Activated naive CD4-positive, alpha-beta T cell treated with anti-CD3 and anti-CD28 coated beads, Interleukin-2, amount 50 U/mL, for 72 hours (primary cell): Measurements from ENCODE around the gene SEPTIN11. TPM values are rescaled to one million over a fixed set of nuclear protein-coding genes. Genes with fewer than 3 reads are reported as not detected.

Experiments
- ATAC-seq, 2 donors: fragments of 150-1000 bp; cut with Tn5 transposase; 2 replicates each; pipeline ENCODE4 v1.10.0; 2021; ENCODE audit warnings: mild to moderate bottlenecking in 2 of 2, moderate library complexity in 2 of 2
- DNase-seq, 2 donors: peaks; one replicate each; pipeline ENCODE4 v3.0.0; 2021 to 2022; ENCODE audit warnings: low spot score in 2 of 2
- H3K27ac Mint-ChIP-seq, 2 donors: one replicate each; pipeline ENCODE4 v1.8.0; 2022; ENCODE audit warnings: mild to moderate bottlenecking in 2 of 2, mixed read lengths in 2 of 2
- H3K36me3 Mint-ChIP-seq, 2 donors: one replicate each; pipeline ENCODE4 v1.8.0; 2022; ENCODE audit warnings: mixed read lengths in 2 of 2
- H3K9me3 Mint-ChIP-seq, 2 donors: one replicate each; pipeline ENCODE4 v1.8.0; 2022; ENCODE audit warnings: mixed read lengths in 2 of 2
- total RNA-seq, 2 donors: library from RNA; stranded (reverse); gene quantifications; one replicate each; pipeline ENCODE4 v1.2.3, GENCODE V29; 2022

The SEPTIN11 gene
- total RNA-seq, 2 donors from 2014 or later = 20.6 to 23.2 TPM

DNA sequence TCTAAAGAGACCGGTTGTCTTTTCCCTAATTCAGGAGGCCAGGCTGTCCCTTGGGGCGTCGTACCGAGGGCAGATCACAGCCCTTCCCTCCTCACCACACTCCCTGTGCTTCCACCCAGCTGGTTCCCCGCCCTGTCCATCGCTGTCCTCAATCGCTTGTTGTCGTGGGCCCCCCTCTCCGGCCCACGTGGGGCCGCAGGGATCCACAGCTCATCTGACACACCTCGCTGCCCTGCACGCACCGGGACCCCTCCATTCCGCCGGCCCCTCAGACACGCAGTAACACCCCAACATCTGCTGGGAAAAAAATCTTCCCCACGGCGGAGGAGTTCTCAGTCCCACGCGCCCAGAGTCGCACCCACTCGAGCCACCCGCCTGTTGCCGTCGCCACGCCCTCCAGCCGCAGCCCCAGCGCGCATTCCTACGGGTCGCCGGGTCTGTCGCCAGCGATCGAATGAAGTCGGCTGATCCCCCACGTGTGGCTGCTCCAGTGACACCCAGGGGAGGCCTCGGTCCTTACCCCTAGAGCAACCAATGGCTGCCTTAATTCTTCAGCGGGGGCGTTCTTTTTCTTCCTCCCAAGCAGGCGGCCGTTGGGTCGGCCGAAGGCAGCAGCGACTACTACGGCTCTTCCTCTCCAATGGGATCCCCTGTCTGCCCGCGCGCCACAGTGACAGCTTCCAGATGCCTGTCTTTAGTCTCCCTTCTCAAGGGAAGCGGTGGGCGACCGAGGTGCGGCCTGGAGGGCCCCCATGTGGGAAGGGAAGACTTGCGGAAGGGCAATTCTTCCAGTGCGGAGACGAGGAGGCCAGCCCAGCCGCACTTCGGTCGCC is 893 bp upstream of the SEPTIN11 start:
- Mint-ChIP-seq H3K9me3 (no peaks in the 10 kb centered on the region), H3K36me3 (peaks cover 6 to 9% of the 10 kb centered on the region in 2 donors), H3K27ac (no peak overlapping the region)
- DNase-seq = peak; percentile 42 to 58
- ATAC-seq = peak; percentile 35 to 60

DNA sequence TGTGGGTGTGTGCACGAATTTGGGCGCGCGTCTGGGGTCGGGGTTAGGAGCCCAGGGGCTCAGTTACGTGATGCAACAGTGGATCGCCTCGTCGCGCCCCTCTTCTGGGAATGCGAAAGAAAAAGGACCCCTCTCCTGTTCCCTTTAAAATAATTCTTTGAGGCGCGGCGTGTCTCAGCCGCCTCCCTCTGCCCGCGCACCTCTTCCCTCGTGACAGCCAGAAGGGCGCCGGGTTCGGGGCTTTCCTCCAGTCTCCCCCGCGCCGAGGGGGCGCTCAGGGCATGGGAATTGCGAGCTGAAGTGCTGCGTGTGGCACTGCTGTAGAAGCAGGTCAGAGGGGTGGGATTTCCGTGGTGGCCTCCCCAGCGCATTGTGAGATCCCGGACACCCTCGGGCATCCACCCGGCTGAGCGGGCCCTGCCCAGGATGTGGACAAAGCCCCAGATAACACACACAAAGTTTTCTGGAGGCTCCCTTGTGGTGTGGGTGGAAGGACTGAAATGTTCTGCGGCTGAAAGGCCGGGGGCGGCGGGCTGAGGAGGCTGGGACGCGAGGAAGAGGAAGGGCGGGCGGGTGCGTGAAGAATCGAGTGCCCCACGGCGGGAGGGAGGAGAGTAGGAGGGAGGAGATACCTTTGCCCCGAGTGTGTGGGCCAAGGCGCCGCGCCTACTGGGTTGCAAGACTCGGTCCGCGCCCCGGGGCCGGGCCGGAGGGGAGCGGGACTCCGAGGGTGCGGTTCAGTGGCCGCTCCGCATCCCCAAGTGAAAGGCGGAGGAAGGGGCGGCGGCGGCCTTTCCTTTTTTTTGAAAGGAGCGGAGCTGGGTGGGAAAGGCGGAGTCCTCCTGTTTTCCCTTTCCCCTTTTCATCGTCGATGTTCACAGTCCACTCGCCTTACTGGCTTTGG is 752 bp downstream of the SEPTIN11 start:
- peaks cover 6 to 9% of the 10 kb centered on the region in 2 donors for H3K36me3 Mint-ChIP-seq
- ATAC-seq (peak; percentile 36 to 73), DNase-seq (peak; percentile 30 to 74)
- H3K9me3 Mint-ChIP-seq = no peaks in the 10 kb centered on the region
- H3K27ac Mint-ChIP-seq = peak overlapping the region; percentile 76 to 90

DNA sequence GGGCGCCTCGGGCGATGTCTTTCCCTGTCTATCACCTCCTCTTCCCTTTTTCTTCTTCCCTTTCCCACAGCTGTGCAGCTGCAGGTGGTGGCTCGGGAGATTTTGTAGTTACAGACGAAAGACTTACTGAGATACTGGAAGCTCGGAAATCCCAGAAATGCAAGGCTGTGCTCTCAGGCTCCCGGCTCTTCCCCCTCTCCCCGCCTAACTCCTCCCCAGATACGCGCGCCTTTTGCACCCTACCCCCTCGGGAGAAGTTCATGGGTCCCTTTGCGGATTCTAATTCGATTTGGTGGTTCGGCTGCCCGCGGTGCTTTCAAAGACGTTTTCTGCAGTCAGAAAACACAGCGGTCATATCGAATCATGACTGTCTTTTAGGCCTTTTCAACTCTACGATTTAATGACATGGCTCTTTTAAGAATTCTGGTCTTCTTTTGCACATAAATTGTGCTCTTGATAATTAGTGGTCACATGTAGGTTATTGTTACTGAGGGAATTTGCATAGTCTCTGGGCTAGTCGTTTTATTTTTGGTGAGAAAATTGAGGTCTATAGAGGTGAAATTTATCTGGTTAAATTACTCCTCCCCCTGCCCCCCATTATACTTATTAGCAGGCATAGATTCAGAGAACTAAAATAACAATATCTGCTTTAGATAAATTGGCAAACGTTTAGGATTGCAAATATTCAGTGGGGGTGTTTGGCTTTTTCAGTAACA is 1.6 kb downstream of the SEPTIN11 start:
- DNase-seq (no peak), ATAC-seq (no peak)

DNA sequence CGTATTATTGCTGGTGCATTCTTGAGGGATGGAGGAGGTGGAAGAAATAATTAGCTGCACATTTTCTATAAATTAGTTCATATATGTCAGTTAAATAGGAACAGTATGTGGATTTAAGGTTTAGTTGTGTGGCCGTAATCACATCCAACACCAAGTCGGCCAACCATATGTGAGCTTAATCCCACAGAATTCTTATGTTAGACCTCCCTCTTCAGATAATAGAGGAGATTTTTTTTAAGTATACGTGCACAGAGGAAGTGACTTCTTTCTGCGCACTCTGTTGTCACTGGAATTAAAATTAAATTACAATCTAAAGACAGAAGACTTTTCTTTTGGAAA is 2.1 kb downstream of the SEPTIN11 start:
- ATAC-seq (no peak), DNase-seq (no peak)
- H3K36me3 Mint-ChIP-seq = peaks cover 6 to 9% of the 10 kb centered on the region in 2 donors
- H3K9me3 Mint-ChIP-seq = no peaks in the 10 kb centered on the region
- no peak overlapping the region for H3K27ac Mint-ChIP-seq

More for the DNA sequence above, 1.6 kb downstream of the SEPTIN11 start:
- Mint-ChIP-seq H3K27ac (peak overlapping the region; percentile 76 to 90), H3K36me3 (peaks cover 6 to 9% of the 10 kb centered on the region in 2 donors), H3K9me3 (no peaks in the 10 kb centered on the region)

DNA sequence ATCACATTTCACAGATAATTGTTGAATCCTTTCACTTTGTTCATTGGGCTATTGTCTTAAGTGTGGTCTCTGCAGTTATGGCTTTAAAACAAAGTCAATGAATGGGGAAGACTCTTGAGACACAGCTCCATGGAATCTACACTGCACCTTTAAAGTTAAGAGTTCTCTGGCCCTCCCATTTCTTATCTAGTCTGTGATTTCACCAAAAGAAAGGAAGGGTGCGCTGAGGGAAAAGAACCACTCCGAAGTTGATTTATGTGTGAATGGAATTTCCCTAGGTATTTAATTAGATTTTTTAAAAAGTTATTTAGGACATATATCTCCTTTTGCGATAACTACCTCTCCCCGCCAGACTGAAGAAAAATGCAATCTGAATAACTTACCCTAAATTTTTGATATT is 2.5 kb downstream of the SEPTIN11 start:
- ATAC-seq (no peak), DNase-seq (no peak)
- peaks cover 6 to 9% of the 10 kb centered on the region in 2 donors for H3K36me3 Mint-ChIP-seq
- no peaks in the 10 kb centered on the region for H3K9me3 Mint-ChIP-seq
- no peak overlapping the region for H3K27ac Mint-ChIP-seq

DNA sequence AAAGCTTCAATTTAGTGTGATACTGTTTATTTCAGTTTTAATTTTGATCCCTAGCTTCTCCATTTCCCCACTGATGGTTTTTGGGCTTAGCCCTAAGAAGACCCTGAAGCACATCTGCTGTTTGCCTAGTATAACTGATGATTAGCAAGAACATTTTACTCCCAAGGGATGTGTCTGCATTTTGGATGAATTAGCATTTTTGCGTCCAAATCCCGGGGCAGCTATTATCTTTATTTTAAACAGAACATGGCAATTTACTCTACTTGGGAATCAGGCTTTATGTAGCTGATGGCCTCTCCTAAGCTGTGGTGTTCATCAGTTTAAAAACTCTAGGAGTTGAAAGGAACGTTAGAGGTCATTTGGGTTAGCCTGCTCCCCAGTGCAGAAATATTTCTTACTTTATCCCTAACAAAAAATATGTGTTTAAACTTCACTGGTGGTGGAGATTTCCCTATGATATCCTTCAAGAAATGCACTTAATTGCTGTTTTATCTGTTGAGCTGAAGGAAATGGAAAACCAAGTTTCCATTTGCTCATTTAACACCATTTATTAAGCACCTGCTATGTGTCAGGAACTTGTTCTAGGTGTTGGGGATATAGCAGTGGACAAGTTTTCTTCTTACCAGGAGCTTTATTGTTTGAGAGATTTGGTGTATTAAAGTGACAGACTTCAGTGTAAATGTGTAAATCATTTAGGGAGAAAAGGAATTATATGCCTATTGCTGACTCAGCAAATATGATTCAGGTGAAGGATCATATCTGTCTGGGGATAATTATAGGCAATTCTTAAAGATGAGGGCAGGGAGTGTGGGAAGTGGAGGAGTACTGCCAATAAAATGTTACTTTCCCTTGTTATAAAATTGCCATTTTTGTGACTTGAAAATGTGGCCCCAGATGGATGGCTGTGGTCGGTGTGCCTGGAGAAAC is 3.4 kb downstream of the SEPTIN11 start:
- Mint-ChIP-seq H3K27ac (no peak overlapping the region), H3K36me3 (peaks cover 6 to 9% of the 10 kb centered on the region in 2 donors), H3K9me3 (no peaks in the 10 kb centered on the region)
- no peak for ATAC-seq
- no peak for DNase-seq

DNA sequence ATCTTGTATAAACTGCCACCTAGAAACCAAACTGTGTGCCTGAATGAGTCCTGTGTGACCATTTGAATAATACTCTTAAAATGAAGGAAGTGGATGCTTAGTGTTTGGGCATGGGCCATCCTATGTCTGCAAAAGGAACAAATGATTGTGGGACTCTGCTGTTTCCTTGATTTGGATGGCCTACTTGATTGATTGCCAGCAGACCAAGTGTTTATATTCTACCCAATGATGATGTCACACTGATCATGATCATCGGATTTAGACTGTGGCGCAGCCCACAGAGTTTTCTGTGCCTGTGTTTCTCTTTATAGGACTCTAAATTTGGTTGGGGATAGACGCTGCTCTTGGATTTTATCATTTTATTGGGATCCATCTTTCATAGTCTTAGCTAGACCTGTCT is 4.4 kb downstream of the SEPTIN11 start:
- ATAC-seq = no peak
- H3K36me3 Mint-ChIP-seq = peaks cover 6 to 9% of the 10 kb centered on the region in 2 donors
- no peak for DNase-seq
- H3K27ac Mint-ChIP-seq = no peak overlapping the region
- H3K9me3 Mint-ChIP-seq = no peaks in the 10 kb centered on the region

DNA sequence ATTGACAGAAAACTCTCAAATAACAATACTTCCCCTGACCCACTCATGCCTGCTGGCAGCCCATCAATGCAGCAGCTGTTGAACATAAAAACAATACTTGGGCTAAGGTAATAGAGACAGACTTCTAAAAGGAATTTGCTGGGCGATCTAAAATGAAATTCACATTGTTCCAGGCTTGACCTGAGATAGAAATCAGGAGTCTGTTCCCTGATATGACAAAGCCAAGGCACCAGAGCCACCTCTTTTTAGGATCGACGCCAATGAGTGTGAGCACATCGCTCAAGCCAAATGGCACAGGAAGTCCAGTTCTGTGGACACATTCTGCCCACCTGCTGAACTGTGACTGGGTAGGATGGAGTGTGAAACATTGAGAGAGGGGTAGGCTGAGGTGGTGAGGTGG is 4.9 kb downstream of the SEPTIN11 start:
- Mint-ChIP-seq H3K9me3 (no peaks in the 10 kb centered on the region), H3K27ac (no peak overlapping the region), H3K36me3 (peaks cover 6 to 9% of the 10 kb centered on the region in 2 donors)
- DNase-seq (no peak), ATAC-seq (no peak)

DNA sequence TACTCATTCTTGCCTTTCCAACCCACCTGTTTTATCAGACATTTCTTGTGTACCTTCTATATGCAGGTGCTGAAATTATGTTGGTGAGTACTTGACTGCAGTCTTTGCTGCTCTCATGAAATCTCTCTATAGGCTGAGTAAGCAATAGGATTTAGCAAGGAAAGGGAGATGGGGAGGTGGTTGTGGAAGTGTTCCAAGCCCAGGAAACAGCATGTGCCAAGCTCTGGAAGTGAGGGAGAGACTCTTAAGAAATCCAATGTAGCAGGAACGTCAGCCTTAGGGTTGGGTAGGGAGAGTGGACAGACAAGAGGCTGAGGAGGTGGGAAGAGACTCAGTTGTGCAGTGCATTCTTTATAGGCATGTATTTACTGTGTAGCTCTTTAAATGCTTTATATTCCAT is 5.6 kb downstream of the SEPTIN11 start:
- Mint-ChIP-seq H3K9me3 (no peaks in the 10 kb centered on the region), H3K27ac (no peak overlapping the region), H3K36me3 (peaks cover 6 to 7% of the 10 kb centered on the region in 2 donors)
- no peak for DNase-seq
- no peak for ATAC-seq

DNA sequence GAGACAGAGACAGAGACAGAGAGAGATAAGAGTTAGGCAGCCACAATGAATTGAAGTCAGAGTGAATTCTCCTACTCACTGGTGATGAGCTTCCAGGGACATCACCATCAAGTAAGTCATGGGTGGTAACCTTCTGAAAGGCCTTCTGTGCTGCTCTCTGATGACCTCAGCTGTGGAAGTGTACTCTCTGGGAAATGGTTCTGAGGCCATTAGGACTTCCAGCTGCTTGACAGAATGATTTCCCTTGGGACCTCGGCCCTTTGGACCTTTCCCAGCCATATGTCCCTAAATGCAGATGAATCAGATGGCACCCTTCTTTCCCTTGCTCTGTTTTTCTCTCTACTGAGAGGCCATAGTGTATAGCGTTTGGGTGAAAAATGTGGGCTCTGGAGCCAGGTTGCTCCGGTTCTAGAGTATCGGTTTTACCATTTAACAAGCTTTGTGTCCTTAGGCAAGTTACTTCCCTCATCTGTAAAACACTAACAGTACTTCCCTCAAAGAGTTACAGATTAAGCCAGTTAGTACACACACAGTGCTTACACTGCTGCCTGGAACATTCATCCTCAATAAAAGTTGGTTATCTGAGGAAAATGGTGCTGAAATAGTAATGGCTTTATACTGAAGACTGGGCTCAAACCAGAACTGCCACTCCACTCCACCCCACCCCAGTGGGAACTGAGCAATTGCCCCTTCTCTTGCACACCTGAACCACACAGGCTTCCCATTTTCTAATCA is 7.6 kb downstream of the SEPTIN11 start:
- DNase-seq = no peak
- ATAC-seq = no peak
- H3K27ac Mint-ChIP-seq = no peak overlapping the region
- no peaks in the 10 kb centered on the region for H3K9me3 Mint-ChIP-seq
- H3K36me3 Mint-ChIP-seq = peaks cover 5 to 6% of the 10 kb centered on the region in 2 donors

DNA sequence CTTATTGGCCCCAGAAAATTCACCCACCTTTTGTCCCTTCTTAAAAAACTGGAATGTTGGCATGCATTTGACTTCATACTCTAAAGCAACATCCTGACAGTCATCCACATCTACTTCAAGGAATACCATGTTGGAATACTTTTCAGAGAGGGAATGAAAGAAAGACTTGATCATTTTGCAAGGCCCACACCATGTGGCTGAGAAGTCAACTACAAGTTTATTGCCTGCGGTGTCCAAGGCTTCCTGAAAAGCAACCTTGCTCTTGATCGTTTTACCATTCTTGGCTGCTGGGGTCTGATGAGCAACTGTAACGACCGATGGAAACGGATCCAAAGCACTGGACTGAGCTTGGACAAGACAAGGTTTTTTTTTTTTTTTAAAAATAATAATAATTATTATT is 9.3 kb downstream of the SEPTIN11 start:
- Mint-ChIP-seq H3K9me3 (no peaks in the 10 kb centered on the region), H3K27ac (no peak overlapping the region), H3K36me3 (peaks cover 0 to 11% of the 10 kb centered on the region in 2 donors)
- ATAC-seq = no peak
- no peak for DNase-seq

DNA sequence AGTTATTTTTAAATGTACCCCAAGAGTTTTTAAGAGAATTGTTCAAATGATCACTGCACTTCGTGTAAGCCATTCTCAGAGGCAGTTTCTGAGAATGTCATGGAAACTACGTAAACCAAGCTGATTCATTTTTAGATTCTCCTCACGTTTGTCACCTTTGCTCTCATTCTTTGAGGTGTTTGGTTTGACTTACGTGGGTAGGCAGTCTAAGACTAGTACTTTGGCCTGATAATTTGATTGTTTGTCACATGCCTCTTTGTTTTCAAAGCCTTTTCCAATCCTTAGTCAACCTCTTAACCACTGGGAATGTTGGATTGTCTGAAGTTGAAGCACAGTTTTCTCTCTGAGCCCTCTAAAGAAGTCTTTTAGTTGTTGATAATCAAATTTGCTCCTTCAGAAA is 10.5 kb downstream of the SEPTIN11 start:
- Mint-ChIP-seq H3K36me3 (peaks cover 0 to 18% of the 10 kb centered on the region in 2 donors), H3K9me3 (peaks cover 0 to 5% of the 10 kb centered on the region in 2 donors), H3K27ac (no peak overlapping the region)
- ATAC-seq (peak; percentile 91 to 96), DNase-seq (no peak)

DNA sequence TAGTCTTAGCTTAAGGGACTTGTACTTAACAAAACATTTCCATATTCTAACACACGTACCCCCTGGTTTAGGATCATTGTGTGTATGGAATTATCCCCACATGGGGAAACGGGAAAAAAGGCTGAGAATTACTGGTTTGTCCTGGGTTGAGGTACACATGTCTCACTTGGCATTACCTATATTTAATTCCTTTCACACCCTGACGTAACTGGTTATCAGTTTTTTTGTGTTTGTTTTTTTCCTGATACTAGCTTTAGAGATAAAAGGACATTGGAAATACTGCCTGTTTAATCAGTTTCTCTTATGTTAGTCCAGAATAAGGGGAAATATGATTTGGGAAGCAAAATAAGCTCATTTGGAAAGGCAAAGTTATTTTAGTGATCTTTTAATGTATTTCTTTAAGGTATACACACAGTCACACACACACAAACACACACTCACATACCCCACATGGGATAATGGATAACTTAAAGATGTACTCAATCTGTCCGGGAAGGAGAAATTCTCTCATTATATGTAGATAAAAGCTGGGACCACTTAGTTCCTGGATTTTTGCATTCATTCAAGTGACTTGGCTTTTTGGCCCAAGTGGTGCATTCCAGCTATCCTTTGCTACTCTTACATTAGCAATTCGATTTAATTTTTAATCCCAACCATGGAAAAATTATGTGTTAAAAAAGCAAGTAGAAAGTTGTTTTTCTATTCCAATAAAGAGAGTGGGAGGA is 13.0 kb downstream of the SEPTIN11 start:
- Mint-ChIP-seq H3K27ac (no peak overlapping the region), H3K9me3 (peaks cover 0 to 9% of the 10 kb centered on the region in 2 donors), H3K36me3 (peaks cover 0 to 25% of the 10 kb centered on the region in 2 donors)
- no peak for ATAC-seq
- no peak for DNase-seq

DNA sequence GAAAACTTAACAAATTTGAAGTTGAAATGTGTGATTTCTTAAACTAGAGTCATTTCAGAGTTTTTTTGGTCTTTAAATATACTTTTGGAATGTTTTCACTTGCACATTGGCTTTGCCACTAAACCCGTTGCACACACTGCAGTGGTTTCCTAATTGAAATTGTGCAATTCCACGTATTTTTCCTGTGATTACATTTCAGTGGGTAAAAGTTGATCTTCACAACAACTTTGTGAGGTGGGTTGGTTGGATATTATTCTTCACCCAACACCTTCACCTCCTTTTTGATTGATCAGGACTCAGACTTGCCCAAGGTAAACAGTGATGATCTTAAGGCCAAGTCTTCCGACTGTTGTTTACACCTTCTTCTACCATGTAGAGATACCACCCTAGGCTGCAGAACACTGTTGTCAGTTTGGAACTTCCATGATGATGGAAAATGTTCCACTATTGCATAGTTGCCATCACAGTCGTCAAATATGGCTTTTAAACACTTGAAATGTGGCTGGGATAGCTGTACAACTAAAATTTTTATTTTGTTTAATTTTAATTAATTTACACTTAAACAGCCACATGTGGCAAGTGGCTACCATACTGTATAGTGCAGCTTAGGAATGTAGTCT is 13.7 kb downstream of the SEPTIN11 start:
- ATAC-seq (no peak), DNase-seq (no peak)
- Mint-ChIP-seq H3K9me3 (peaks cover 0 to 12% of the 10 kb centered on the region in 2 donors), H3K27ac (no peak overlapping the region), H3K36me3 (peaks cover 0 to 22% of the 10 kb centered on the region in 2 donors)
